Peyer's patch (tissue), 4 donors: ENCODE data around the gene BMPER.

Experiments
- POLR2A ChIP-seq, 2 donors: fragments of 450-650 bp; IDR thresholded peaks; one replicate each; pipeline ENCODE4 v1.5.1; 2017; ENCODE audit warnings: antibody characterized with exemption in 2 of 2, mild to moderate bottlenecking in 2 of 2, moderate library complexity in 2 of 2
- TF ChIP-seq, protein P1 (sequence below), 6 experiments: fragments of 450-650 bp in 4 of 6; fragments of 200-600 bp in 2 of 6; sonication (generic) in 1 of 6; IDR thresholded peaks; one replicate each; pipeline ENCODE4 v1.5.1; 2017 to 2019; ENCODE audit warnings: antibody characterized with exemption in 6 of 6, mild to moderate bottlenecking in 3 of 6, moderate library complexity in 1 of 6

DNA sequence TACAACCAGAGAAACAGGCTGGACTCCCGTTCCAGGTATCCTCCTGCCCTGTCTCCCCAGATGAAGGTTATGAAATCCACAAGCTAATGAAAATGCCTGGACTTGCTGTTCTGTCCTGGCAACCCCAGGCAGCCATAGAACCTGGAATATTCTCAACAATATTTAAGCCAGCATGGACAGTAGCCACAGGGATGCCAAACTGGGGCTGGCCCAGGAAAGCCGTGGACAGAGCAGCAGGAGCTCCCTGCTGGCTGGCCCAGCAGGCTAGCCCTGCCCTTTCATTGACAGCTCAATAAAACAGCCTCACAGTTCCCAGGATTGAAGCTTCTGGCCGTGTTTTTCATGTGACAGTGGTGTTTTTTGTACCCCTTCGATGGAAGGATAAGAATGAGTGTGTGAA, 230.6 kb downstream of the BMPER start:
- TF ChIP-seq, protein P1, sequence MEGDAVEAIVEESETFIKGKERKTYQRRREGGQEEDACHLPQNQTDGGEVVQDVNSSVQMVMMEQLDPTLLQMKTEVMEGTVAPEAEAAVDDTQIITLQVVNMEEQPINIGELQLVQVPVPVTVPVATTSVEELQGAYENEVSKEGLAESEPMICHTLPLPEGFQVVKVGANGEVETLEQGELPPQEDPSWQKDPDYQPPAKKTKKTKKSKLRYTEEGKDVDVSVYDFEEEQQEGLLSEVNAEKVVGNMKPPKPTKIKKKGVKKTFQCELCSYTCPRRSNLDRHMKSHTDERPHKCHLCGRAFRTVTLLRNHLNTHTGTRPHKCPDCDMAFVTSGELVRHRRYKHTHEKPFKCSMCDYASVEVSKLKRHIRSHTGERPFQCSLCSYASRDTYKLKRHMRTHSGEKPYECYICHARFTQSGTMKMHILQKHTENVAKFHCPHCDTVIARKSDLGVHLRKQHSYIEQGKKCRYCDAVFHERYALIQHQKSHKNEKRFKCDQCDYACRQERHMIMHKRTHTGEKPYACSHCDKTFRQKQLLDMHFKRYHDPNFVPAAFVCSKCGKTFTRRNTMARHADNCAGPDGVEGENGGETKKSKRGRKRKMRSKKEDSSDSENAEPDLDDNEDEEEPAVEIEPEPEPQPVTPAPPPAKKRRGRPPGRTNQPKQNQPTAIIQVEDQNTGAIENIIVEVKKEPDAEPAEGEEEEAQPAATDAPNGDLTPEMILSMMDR (IDR thresholded peaks at IDR 0.05): no peak
- no peak for TF ChIP-seq POLR2A (IDR thresholded peaks at IDR 0.05)
